ENCODE measurements around the gene TBC1D21.

The TBC1D21 gene

DNA sequence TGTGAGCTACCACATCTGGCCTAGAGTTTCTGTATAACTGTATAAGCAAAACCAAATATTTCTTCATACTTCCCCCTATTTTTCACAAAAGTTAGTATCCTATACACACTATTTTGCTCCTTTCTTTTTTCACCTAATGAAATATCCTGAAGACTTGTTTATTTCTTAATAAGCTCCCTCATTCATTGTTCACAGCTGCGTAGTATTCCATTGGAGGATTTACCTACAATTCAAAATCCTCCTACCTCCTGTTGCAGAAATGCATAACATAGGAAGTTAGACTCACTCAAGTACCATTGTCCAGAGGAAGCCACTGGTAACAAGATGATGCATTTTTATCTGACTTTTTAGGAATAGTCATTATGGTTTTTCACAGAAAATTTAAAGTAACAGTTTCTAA is 29.6 kb upstream of the TBC1D21 start:
- H3K36me3 ChIP-seq (ENCODE audit: insufficient read depth, low read length): no peaks in the 10 kb centered on the region
- H3K9ac ChIP-seq (ENCODE audit: low read depth, low read length, poor library complexity, severe bottlenecking): no peak overlapping the region
- H3K79me2 ChIP-seq (ENCODE audit: insufficient read depth, low read length): no peaks in the 10 kb centered on the region
- no peaks in the 10 kb centered on the region for H3F3A ChIP-seq (ENCODE audit: low read depth)
- H4K20me1 ChIP-seq (ENCODE audit: insufficient read depth, low read length, poor library complexity, severe bottlenecking): no peaks in the 10 kb centered on the region
- TF ChIP-seq CTCF (conservative IDR thresholded peaks at IDR 0.05; ENCODE audit: low read length) (no peak), EZH2phosphoT487 (IDR thresholded peaks at IDR 0.05; ENCODE audit: borderline replicate concordance) (no peak)
- no peak overlapping the region for H2AFZ ChIP-seq (ENCODE audit: low read length)
- no peaks in the 10 kb centered on the region for H3K4me1 ChIP-seq (ENCODE audit: insufficient read depth, low read length, poor library complexity, severe bottlenecking)
- H3K9me3 ChIP-seq (ENCODE audit: insufficient read depth, low read depth, low read length): no peaks in the 10 kb centered on the region
- H3K27me3 ChIP-seq (ENCODE audit: insufficient read depth, low read length, poor library complexity, severe bottlenecking): no peaks in the 10 kb centered on the region
- no peak overlapping the region for H3K4me3 ChIP-seq (ENCODE audit: low read length, poor library complexity, severe bottlenecking)
- H3K4me2 ChIP-seq (ENCODE audit: low read depth, low read length, poor library complexity, severe bottlenecking): no peak overlapping the region
- H3K9me2 ChIP-seq (replicated peaks; ENCODE audit: low read depth, low read length): no peaks in the 10 kb centered on the region

GRCh38 chr15:73844356-73844755 is 29.0 kb upstream of the TBC1D21 start:
- H3K36me3 ChIP-seq (ENCODE audit: insufficient read depth, low read length): no peaks in the 10 kb centered on the region
- H3K4me1 ChIP-seq (ENCODE audit: insufficient read depth, low read length, poor library complexity, severe bottlenecking): no peaks in the 10 kb centered on the region
- H3K9me2 ChIP-seq (replicated peaks; ENCODE audit: low read depth, low read length): no peaks in the 10 kb centered on the region
- no peaks in the 10 kb centered on the region for H3K79me2 ChIP-seq (ENCODE audit: insufficient read depth, low read length)
- H2AFZ ChIP-seq (ENCODE audit: low read length): no peak overlapping the region
- H3K4me2 ChIP-seq (ENCODE audit: low read depth, low read length, poor library complexity, severe bottlenecking): no peak overlapping the region
- TF ChIP-seq CTCF (conservative IDR thresholded peaks at IDR 0.05; ENCODE audit: low read length): no peak
- H3K9ac ChIP-seq (ENCODE audit: low read depth, low read length, poor library complexity, severe bottlenecking): no peak overlapping the region
- H3K27me3 ChIP-seq (ENCODE audit: insufficient read depth, low read length, poor library complexity, severe bottlenecking): no peaks in the 10 kb centered on the region
- H3K4me3 ChIP-seq (ENCODE audit: low read length, poor library complexity, severe bottlenecking): no peak overlapping the region
- no peaks in the 10 kb centered on the region for H4K20me1 ChIP-seq (ENCODE audit: insufficient read depth, low read length, poor library complexity, severe bottlenecking)
- no peaks in the 10 kb centered on the region for H3F3A ChIP-seq (ENCODE audit: low read depth)
- no peaks in the 10 kb centered on the region for H3K9me3 ChIP-seq (ENCODE audit: insufficient read depth, low read depth, low read length)

GRCh38 chr15:73845507-73845906 is 27.9 kb upstream of the TBC1D21 start:
- H3K9me2 ChIP-seq (replicated peaks; ENCODE audit: low read depth, low read length): no peaks in the 10 kb centered on the region
- no peaks in the 10 kb centered on the region for H3K79me2 ChIP-seq (ENCODE audit: insufficient read depth, low read length)

More at GRCh38 chr15:73845507-73845906, 27.9 kb upstream of the TBC1D21 start:
- Histone ChIP-seq H3K9ac (ENCODE audit: low read depth, low read length, poor library complexity, severe bottlenecking) (no peak overlapping the region), H3K27me3 (ENCODE audit: insufficient read depth, low read length, poor library complexity, severe bottlenecking) (no peaks in the 10 kb centered on the region), H4K20me1 (ENCODE audit: insufficient read depth, low read length, poor library complexity, severe bottlenecking) (no peaks in the 10 kb centered on the region), H3K4me1 (ENCODE audit: insufficient read depth, low read length, poor library complexity, severe bottlenecking) (no peaks in the 10 kb centered on the region), H3K4me2 (ENCODE audit: low read depth, low read length, poor library complexity, severe bottlenecking) (no peak overlapping the region), H2AFZ (ENCODE audit: low read length) (no peak overlapping the region), H3K4me3 (ENCODE audit: low read length, poor library complexity, severe bottlenecking) (no peak overlapping the region), H3K9me3 (ENCODE audit: insufficient read depth, low read depth, low read length) (no peaks in the 10 kb centered on the region), H3F3A (ENCODE audit: low read depth) (no peaks in the 10 kb centered on the region), H3K36me3 (ENCODE audit: insufficient read depth, low read length) (no peaks in the 10 kb centered on the region)
- TF ChIP-seq CTCF (conservative IDR thresholded peaks at IDR 0.05; ENCODE audit: low read length) (no peak), EZH2phosphoT487 (IDR thresholded peaks at IDR 0.05; ENCODE audit: borderline replicate concordance) (no peak)
